CD14-positive monocyte (primary cell): ENCODE measurements around the gene ZDHHC14. TPM values are rescaled to one million over a fixed set of nuclear protein-coding genes. Genes with fewer than 3 reads are reported as not detected.

Experiments used
- DNase-seq, 3 donors: peaks; one replicate each; pipeline ENCODE4 v3.0.0-alpha.2; 2011 to 2022
- H2AFZ ChIP-seq: 2 replicates; pipeline ENCODE4 v1.6.0; 2012; ENCODE audit warnings: mild to moderate bottlenecking, low read depth, low read length, inconsistent platforms; ENCODE audit not compliant: insufficient read depth, poor library complexity, severe bottlenecking
- H3K27ac ChIP-seq, 2 donors: 1 replicate in 1 of 2; 2 replicates in 1 of 2; pipeline ENCODE4 v1.5.1; 2012 to 2013; ENCODE audit warnings: low read length in 2 of 2, control low read depth in 1 of 2, inconsistent platforms in 1 of 2, low read depth in 1 of 2, mild to moderate bottlenecking in 1 of 2
- H3K27me3 ChIP-seq, 2 donors: one replicate each; pipeline versions ENCODE4 v1.6.0 to v1.6.1; 2011 to 2013; ENCODE audit warnings: low read length in 2 of 2; ENCODE audit not compliant: control insufficient read depth in 2 of 2, insufficient read depth in 2 of 2
- H3K36me3 ChIP-seq, 2 donors: replicated peaks in 1 of 2; 1 replicate in 1 of 2; 2 replicates in 1 of 2; pipeline versions ENCODE4 v1.5.1 to v1.6.1; 2012 to 2013; ENCODE audit warnings: low read length in 2 of 2, control low read depth in 1 of 2, inconsistent platforms in 1 of 2, mild to moderate bottlenecking in 1 of 2; ENCODE audit not compliant: insufficient read depth in 2 of 2, control insufficient read depth in 1 of 2
- H3K4me1 ChIP-seq, 2 donors: 1 replicate in 1 of 2; 2 replicates in 1 of 2; pipeline versions ENCODE4 v1.5.1 to v1.6.1; 2012 to 2013; ENCODE audit warnings: low read length in 2 of 2, control low read depth in 1 of 2, inconsistent platforms in 1 of 2, mild to moderate bottlenecking in 1 of 2, moderate library complexity in 1 of 2; ENCODE audit not compliant: insufficient read depth in 2 of 2, control insufficient read depth in 1 of 2
- H3K4me2 ChIP-seq: replicated peaks from 2 replicates; pipeline ENCODE3; 2012; ENCODE audit warnings: low read length, moderate library complexity, mild to moderate bottlenecking; ENCODE audit not compliant: poor library complexity, severe bottlenecking; ENCODE audit errors: extremely low read depth
- H3K4me3 ChIP-seq, 3 experiments: fragments of 200-600 bp in 1 of 3; sonication (generic) in 1 of 3; replicated peaks in 1 of 3; 1 replicate in 2 of 3; 2 replicates in 1 of 3; pipeline ENCODE4 v1.5.1; 2011 to 2013; ENCODE audit warnings: low read length in 3 of 3, mild to moderate bottlenecking in 3 of 3, control low read depth in 2 of 3, low read depth in 2 of 3, inconsistent platforms in 1 of 3, moderate library complexity in 1 of 3
- H3K79me2 ChIP-seq: 2 replicates; pipeline ENCODE4 v1.6.0; 2012; ENCODE audit warnings: mild to moderate bottlenecking, control low read depth, inconsistent platforms, low read length, moderate library complexity; ENCODE audit not compliant: insufficient read depth
- H3K9ac ChIP-seq: 2 replicates; pipeline ENCODE4 v1.6.0; 2017; ENCODE audit warnings: low read length, mild to moderate bottlenecking; ENCODE audit not compliant: insufficient read depth, poor library complexity, severe bottlenecking
- H3K9me3 ChIP-seq, 2 donors: replicated peaks in 1 of 2; 1 replicate in 1 of 2; 2 replicates in 1 of 2; pipeline versions ENCODE4 v1.5.1 to v1.6.1; 2012 to 2013; ENCODE audit warnings: low read length in 2 of 2, control low read depth in 1 of 2; ENCODE audit not compliant: control insufficient read depth in 1 of 2, insufficient read depth in 1 of 2
- H4K20me1 ChIP-seq: 2 replicates; pipeline ENCODE4 v1.6.0; 2012; ENCODE audit warnings: mild to moderate bottlenecking, low read length, control low read depth, moderate library complexity; ENCODE audit not compliant: insufficient read depth
- H3K27ac Mint-ChIP-seq, 7 donors: one replicate each; pipeline ENCODE4 v1.8.0; 2020; ENCODE audit warnings: mild to moderate bottlenecking in 7 of 7, mixed read lengths in 7 of 7, moderate library complexity in 6 of 7, inconsistent platforms in 2 of 7
- H3K27me3 Mint-ChIP-seq, 3 donors: one replicate each; pipeline ENCODE4 v1.8.0; 2021 to 2022; ENCODE audit warnings: low read depth in 3 of 3, mild to moderate bottlenecking in 3 of 3, mixed read lengths in 3 of 3, moderate library complexity in 3 of 3, inconsistent platforms in 1 of 3
- H3K36me3 Mint-ChIP-seq, 2 donors: one replicate each; pipeline ENCODE4 v1.8.0; 2020; ENCODE audit warnings: mixed read lengths in 2 of 2, inconsistent platforms in 1 of 2, mild to moderate bottlenecking in 1 of 2
- H3K4me1 Mint-ChIP-seq: one replicate; pipeline ENCODE4 v1.8.0; 2020; ENCODE audit warnings: mild to moderate bottlenecking, mixed read lengths
- H3K4me3 Mint-ChIP-seq, 2 donors: one replicate each; pipeline ENCODE4 v1.8.0; 2020; ENCODE audit warnings: mild to moderate bottlenecking in 2 of 2, mixed read lengths in 2 of 2, moderate library complexity in 1 of 2
- H3K9me3 Mint-ChIP-seq, 7 donors: one replicate each; pipeline ENCODE4 v1.8.0; 2020 to 2022; ENCODE audit warnings: mixed read lengths in 7 of 7, mild to moderate bottlenecking in 6 of 7, moderate library complexity in 6 of 7, inconsistent platforms in 2 of 7
- CTCF ChIP-seq: fragments of 200-600 bp; IDR thresholded peaks from one replicate; pipeline ENCODE4 v1.8.0; 2022; ENCODE audit warnings: antibody characterized with exemption, mild to moderate bottlenecking
- WGBS: methylation state at CpG from one replicate; pipeline ENCODE4 v1.1.5; 2013; ENCODE audit warnings: missing lambda C conversion rate; ENCODE audit not compliant: insufficient coverage; 5-methylcytosine and 5-hydroxymethylcytosine counted together
- intact Hi-C, 2 donors: fragments of 100-400 bp; cut with micrococcal nuclease; formaldehyde crosslinking; loops; one replicate each; pipeline versions ENCODE4 v1.15.0 to v1.15.1; 2023
- polyA plus RNA-seq, 3 donors: library from polyadenylated mRNA; depleted of rRNA in 1 of 3; unstranded in 2 of 3; stranded (reverse) in 1 of 3; fragments of 300-500 nt in 2 of 3; fragments of >200 nt in 1 of 3; fragmentation: Illumina TruSeq in 2 of 3; gene quantifications; 1 replicate in 2 of 3; 2 replicates in 1 of 3; pipeline ENCODE4 v1.2.3, GENCODE V29; 2012 to 2021

The ZDHHC14 gene
- polyA plus RNA-seq, 3 donors, result 0.30 to 1.7 (median 0.93) TPM

- Histone ChIP-seq H3K36me3 (no peaks in the 10 kb centered on the region), H3K4me2 (no peak overlapping the region), H3K9ac (no peak overlapping the region), H3K4me3 (no peak overlapping the region), H3K9me3 (peaks cover 0 to 4% of the 10 kb centered on the region in 2 donors), H3K79me2 (no peaks in the 10 kb centered on the region), H4K20me1 (no peaks in the 10 kb centered on the region), H3K4me1 (no peaks in the 10 kb centered on the region), H3K27me3 (no peaks in the 10 kb centered on the region), H3K27ac (no peak overlapping the region), H2AFZ (no peak overlapping the region)
- Mint-ChIP-seq H3K4me3 (no peak overlapping the region), H3K27me3 (no peaks in the 10 kb centered on the region), H3K4me1 (peaks cover 4% of the 10 kb centered on the region), H3K9me3 (peaks cover 0 to 9% (median 3%) of the 10 kb centered on the region in 7 donors), H3K36me3 (peaks cover 0 to 2% of the 10 kb centered on the region in 2 donors), H3K27ac (no peak overlapping the region)
- intact Hi-C loops, result no loop called here
- DNase-seq, result no peak
- no CpG with 5 or more reads among the region's 3 CpGs for WGBS
- TF ChIP-seq CTCF, result no peak
These were observed 198.6 kb downstream of the ZDHHC14 start for GRCh38 chr6:157579467-157580031.

- H3K27me3 Mint-ChIP-seq, result no peaks in the 10 kb centered on the region
- Histone ChIP-seq H3K4me1 (no peaks in the 10 kb centered on the region), H3K9ac (no peak overlapping the region), H3K79me2 (no peaks in the 10 kb centered on the region), H3K36me3 (no peaks in the 10 kb centered on the region), H3K4me2 (no peak overlapping the region), H2AFZ (no peak overlapping the region), H4K20me1 (no peaks in the 10 kb centered on the region), H3K27me3 (no peaks in the 10 kb centered on the region), H3K4me3 (no peak overlapping the region), H3K27ac (no peak overlapping the region), H3K9me3 (peaks cover 6 to 15% of the 10 kb centered on the region in 2 donors)
- peaks cover 0 to 2% of the 10 kb centered on the region in 2 donors for H3K36me3 Mint-ChIP-seq
- H3K4me1 Mint-ChIP-seq, result peaks cover 4% of the 10 kb centered on the region
- intact Hi-C loops, result no loop called here
- no peak overlapping the region for H3K27ac Mint-ChIP-seq
- H3K4me3 Mint-ChIP-seq, result no peak overlapping the region
- peaks cover 2 to 13% (median 7%) of the 10 kb centered on the region in 7 donors for H3K9me3 Mint-ChIP-seq
- no peak for TF ChIP-seq CTCF
- WGBS, result 93% methylated on average over 2 of the region's 3 CpGs
- no peak for DNase-seq
These were observed 203.0 kb downstream of the ZDHHC14 start for GRCh38 chr6:157584036-157584435.
